Measurements from ENCODE around the gene NPAS3. TPM values are rescaled to one million over a fixed set of nuclear protein-coding genes. Genes with fewer than 3 reads are reported as not detected.

Gene NPAS3
- total and polyA plus RNA-seq, 4 donors, result 0.07 to 0.09 (median 0.08) TPM; not detected in 1

- H3K9ac ChIP-seq (ENCODE audit: low read depth in 1 of 2, low read length in 2 of 2), result no peak overlapping the region
- H3K27ac ChIP-seq (ENCODE audit: low read depth in 1 of 2, low read length in 2 of 2), result no peak overlapping the region
- 75% methylated on average over 3 of the region's 3 CpGs for WGBS
- TF ChIP-seq TAF1 (conservative IDR thresholded peaks at IDR 0.05), result no peak
- no peak for TF ChIP-seq RAD21 (IDR thresholded peaks at IDR 0.05)
- no peak for TF ChIP-seq FOXA2 (IDR thresholded peaks at IDR 0.05)
- TF ChIP-seq ZBTB33 (IDR thresholded peaks at IDR 0.05), result no peak
- TF ChIP-seq YY1 (IDR thresholded peaks at IDR 0.05), result no peak
- no peak for TF ChIP-seq HNF4G (IDR thresholded peaks at IDR 0.05)
- TF ChIP-seq MAX (IDR thresholded peaks at IDR 0.05), result no peak
- no peak for TF ChIP-seq HNF4A (conservative IDR thresholded peaks at IDR 0.05)
- TF ChIP-seq NR2F2 (IDR thresholded peaks at IDR 0.05), result no peak
- TF ChIP-seq JUND (IDR thresholded peaks at IDR 0.05), result no peak
- no peak for TF ChIP-seq SP1 (IDR thresholded peaks at IDR 0.05)
- DNase-seq (ENCODE audit: low spot score), result no peak
- H3K27me3 ChIP-seq (ENCODE audit: control insufficient read depth in 4 of 4, insufficient read depth in 4 of 4, low read length in 3 of 4), result peaks cover 0 to 3% (median 0%) of the 10 kb centered on the region in 4 donors
- H3K9me3 ChIP-seq (ENCODE audit: control insufficient read depth in 4 of 4, low read length in 3 of 4), result no peaks in the 10 kb centered on the region
- H3K4me1 ChIP-seq (ENCODE audit: control insufficient read depth in 4 of 4, insufficient read depth in 4 of 4, low read length in 3 of 4), result peaks cover 0 to 3% (median 0%) of the 10 kb centered on the region in 4 donors
- H3K36me3 ChIP-seq (ENCODE audit: control insufficient read depth in 4 of 4, insufficient read depth in 3 of 4, low read depth in 1 of 4, low read length in 3 of 4), result no peaks in the 10 kb centered on the region
- no peak overlapping the region for H3K4me3 ChIP-seq (ENCODE audit: low read depth in 1 of 3, low read length in 3 of 3)
Observed at GRCh38 chr14:33452995-33453394, 514.3 kb downstream of the NPAS3 start.

- peaks cover 0 to 3% (median 0%) of the 10 kb centered on the region in 4 donors for H3K4me1 ChIP-seq (ENCODE audit: control insufficient read depth in 4 of 4, insufficient read depth in 4 of 4, low read length in 3 of 4)
- H3K9ac ChIP-seq (ENCODE audit: low read depth in 1 of 2, low read length in 2 of 2), result no peak overlapping the region
- no peaks in the 10 kb centered on the region for H3K36me3 ChIP-seq (ENCODE audit: control insufficient read depth in 4 of 4, insufficient read depth in 3 of 4, low read depth in 1 of 4, low read length in 3 of 4)
- 38% methylated on average over 1 of the region's 1 CpG for WGBS
- no peak overlapping the region for H3K4me3 ChIP-seq (ENCODE audit: low read depth in 1 of 3, low read length in 3 of 3)
- no peak overlapping the region for H3K27ac ChIP-seq (ENCODE audit: low read depth in 1 of 2, low read length in 2 of 2)
- H3K27me3 ChIP-seq (ENCODE audit: control insufficient read depth in 4 of 4, insufficient read depth in 4 of 4, low read length in 3 of 4), result peaks cover 0 to 3% (median 0%) of the 10 kb centered on the region in 4 donors
- no peak for TF ChIP-seq TAF1 (conservative IDR thresholded peaks at IDR 0.05)
- no peak for TF ChIP-seq JUND (IDR thresholded peaks at IDR 0.05)
- no peak for TF ChIP-seq SP1 (IDR thresholded peaks at IDR 0.05)
- no peak for TF ChIP-seq HNF4A (conservative IDR thresholded peaks at IDR 0.05)
- TF ChIP-seq GABPA (IDR thresholded peaks at IDR 0.05 in 1 of 2, conservative IDR thresholded peaks at IDR 0.05 in 1 of 2), result no peak
- no peak for TF ChIP-seq CTCF (IDR thresholded peaks at IDR 0.05; ENCODE audit: low read depth, low read length, missing input control)
- no peak for TF ChIP-seq ATF3 (IDR thresholded peaks at IDR 0.05)
- TF ChIP-seq REST (IDR thresholded peaks at IDR 0.05), result no peak
- TF ChIP-seq MAX (IDR thresholded peaks at IDR 0.05), result no peak
- TF ChIP-seq FOXA1 (IDR thresholded peaks at IDR 0.05), result no peak
- no peak for TF ChIP-seq EGR1 (IDR thresholded peaks at IDR 0.05; ENCODE audit: low read depth in 2 of 2)
- TF ChIP-seq FOXA2 (IDR thresholded peaks at IDR 0.05), result no peak
- no peak for TF ChIP-seq RXRA (IDR thresholded peaks at IDR 0.05)
- TF ChIP-seq ZBTB33 (IDR thresholded peaks at IDR 0.05), result no peak
- TF ChIP-seq YY1 (IDR thresholded peaks at IDR 0.05), result no peak
- TF ChIP-seq RAD21 (IDR thresholded peaks at IDR 0.05), result no peak
- DNase-seq (ENCODE audit: low spot score), result no peak
- no peaks in the 10 kb centered on the region for H3K9me3 ChIP-seq (ENCODE audit: control insufficient read depth in 4 of 4, low read length in 3 of 4)
Observed at GRCh38 chr14:33454022-33454595, 515.4 kb downstream of the NPAS3 start.

Measured in liver (tissue), 9 donors.